GM12878 (cell line): ENCODE measurements around the gene UBE2E2. TPM values are rescaled to one million over a fixed set of nuclear protein-coding genes. Genes with fewer than 3 reads are reported as not detected.

Experiments used
- ATAC-seq: fragments of 200-7000 bp; cut with Tn5 transposase; 3 replicates; pipeline ENCODE4 v1.9.1; 2020; ENCODE audit warnings: mild to moderate bottlenecking, moderate library complexity
- BruUV-seq: library from RNA; stranded (reverse); fragments of 400-500 nt; replicated peaks from 2 replicates; lab custom pipeline; 2021; lab: Mats Ljungman, UMichigan
- CTCF ChIA-PET: fragments of 300-600 bp; sonication (Branson Sonifier 250); formaldehyde crosslinking; extraction: SDS; loops from one replicate; lab custom pipeline; 2021; ENCODE audit warnings: inconsistent platforms; lab: Yijun Ruan, JAX
- POLR2A ChIA-PET: fragments of 350-600 bp; formaldehyde crosslinking; extraction: SDS; loops from one replicate; lab custom pipeline; 2021; ENCODE audit warnings: inconsistent platforms; lab: Charles Lee
- RAD21 ChIA-PET: fragments of 300-600 bp; sonication (Branson Sonifier 250); formaldehyde crosslinking; loops from one replicate; lab custom pipeline; 2023; ENCODE audit warnings: antibody characterized with exemption; ENCODE audit not compliant: unreplicated experiment; lab: Charles Lee
- SMC1A ChIA-PET: fragments of 300-600 bp; sonication (Branson Sonifier 250); formaldehyde crosslinking; loops from one replicate; lab custom pipeline; 2023; ENCODE audit not compliant: unreplicated experiment, uncharacterized antibody; lab: Charles Lee
- DNase-seq: peaks from one replicate; pipeline ENCODE4 v3.0.0-alpha.2; 2011; ENCODE audit warnings: low read depth, low spot score
- FAIRE-seq: peaks from 3 replicates; lab custom pipeline; 2011; peaks lifted over from hg19 to GRCh38; lab: Jason Lieb, UNC
- H2AFZ ChIP-seq: 2 replicates; pipeline ENCODE4 v1.6.0; 2011; ENCODE audit warnings: low read depth, low read length, control low read depth; ENCODE audit not compliant: control insufficient read depth
- H3K27ac ChIP-seq: 2 replicates; pipeline ENCODE4 v1.5.1; 2011; ENCODE audit warnings: control low read depth; ENCODE audit not compliant: control insufficient read depth, insufficient read depth
- H3K27me3 ChIP-seq, 2 experiments: replicated peaks in 1 of 2; 2 replicates each; pipeline versions ENCODE4 v1.6.0 to v1.6.1; 2011; ENCODE audit warnings: low read length in 1 of 2; ENCODE audit not compliant: control insufficient read depth in 2 of 2, insufficient read depth in 2 of 2
- H3K36me3 ChIP-seq, 2 experiments: 2 replicates each; pipeline ENCODE4 v1.5.1; 2011; ENCODE audit warnings: low read length in 1 of 2; ENCODE audit not compliant: control insufficient read depth in 2 of 2, insufficient read depth in 2 of 2
- H3K4me1 ChIP-seq: 2 replicates; pipeline ENCODE4 v1.6.1; 2011; ENCODE audit warnings: mild to moderate bottlenecking, low read length, moderate library complexity, mixed read lengths; ENCODE audit not compliant: control insufficient read depth, insufficient read depth
- H3K4me2 ChIP-seq: 2 replicates; pipeline ENCODE4 v1.6.0; 2011; ENCODE audit warnings: control low read depth; ENCODE audit not compliant: control insufficient read depth, insufficient read depth
- H3K4me3 ChIP-seq: fragments of 200-600 bp; sonication (generic); 2 replicates; pipeline ENCODE4 v1.5.1; 2016
- H3K79me2 ChIP-seq: 2 replicates; pipeline ENCODE4 v1.6.0; 2011; ENCODE audit warnings: low read length; ENCODE audit not compliant: control insufficient read depth, insufficient read depth
- H3K9ac ChIP-seq: 2 replicates; pipeline ENCODE4 v1.8.0; 2011; ENCODE audit warnings: low read length, control low read depth, mixed read lengths; ENCODE audit not compliant: control insufficient read depth, insufficient read depth
- H3K9me3 ChIP-seq: replicated peaks from 3 replicates; pipeline ENCODE4 v1.5.1; 2011; ENCODE audit warnings: mild to moderate bottlenecking, low read length; ENCODE audit not compliant: control insufficient read depth, insufficient read depth
- H4K20me1 ChIP-seq: 2 replicates; pipeline ENCODE4 v1.6.0; 2011; ENCODE audit not compliant: control insufficient read depth, insufficient read depth
- CBX5 ChIP-seq: sonication (generic); IDR thresholded peaks from 2 replicates; pipeline ENCODE4 v1.6.1; 2016; ENCODE audit warnings: low read depth, moderate library complexity, mild to moderate bottlenecking, inconsistent platforms
- E4F1 ChIP-seq: fragments of 450-650 bp; IDR thresholded peaks from 2 replicates; pipeline ENCODE4 v1.6.1; 2018; ENCODE audit warnings: borderline replicate concordance, mild to moderate bottlenecking; ENCODE audit not compliant: partially characterized antibody
- HCFC1 ChIP-seq: fragments of 150-350 bp; IDR thresholded peaks from 2 replicates; pipeline ENCODE4 v1.6.1; 2014; ENCODE audit warnings: low read length
- MYB ChIP-seq: fragments of 150-350 bp; IDR thresholded peaks from 2 replicates; pipeline ENCODE4 v1.6.1; 2014; ENCODE audit warnings: mild to moderate bottlenecking, low read depth, low read length, borderline replicate concordance
- NFXL1 ChIP-seq: fragments of 450-650 bp; IDR thresholded peaks from 2 replicates; pipeline ENCODE4 v1.6.1; 2017; ENCODE audit warnings: antibody characterized with exemption, mild to moderate bottlenecking, borderline replicate concordance
- NR2C1 ChIP-seq: fragments of 450-650 bp; IDR thresholded peaks from 2 replicates; pipeline ENCODE4 v1.6.1; 2017; ENCODE audit warnings: antibody characterized with exemption, mild to moderate bottlenecking, moderate library complexity
- NRF1 ChIP-seq: conservative IDR thresholded peaks from 2 replicates; pipeline ENCODE4 v1.6.1; 2011; ENCODE audit warnings: mild to moderate bottlenecking, low read depth, low read length, improper control_type of control experiment
- RBBP5 ChIP-seq: fragments of 200-600 bp; sonication (generic); conservative IDR thresholded peaks from 2 replicates; pipeline ENCODE4 v1.6.1; 2016
- SREBF1 ChIP-seq: IDR thresholded peaks from 2 replicates; pipeline ENCODE4 v1.6.1; 2012; ENCODE audit warnings: mild to moderate bottlenecking, low read length
- ZNF217 ChIP-seq: fragments of 450-650 bp; IDR thresholded peaks from 2 replicates; pipeline ENCODE4 v1.6.1; 2017; ENCODE audit warnings: antibody characterized with exemption, mild to moderate bottlenecking
- ZNF592 ChIP-seq: fragments of 450-650 bp; IDR thresholded peaks from 2 replicates; pipeline ENCODE4 v1.6.1; 2017; ENCODE audit warnings: mild to moderate bottlenecking, moderate library complexity
- WGBS: methylation state at CpG from one replicate; pipeline ENCODE4 v1.1.6; 2016; ENCODE audit warnings: low lambda C conversion rate; ENCODE audit not compliant: insufficient replicate concordance, insufficient coverage; ENCODE audit errors: missing lambda C conversion rate; 5-methylcytosine and 5-hydroxymethylcytosine counted together
- in situ Hi-C: fragments of 300-500 bp; cut with MboI; formaldehyde crosslinking; loops from 9 replicates; pipeline ENCODE4 v1.14.3; 2018; ENCODE audit warnings: mixed read lengths
- intact Hi-C: fragments of 100-400 bp; cut with micrococcal nuclease; formaldehyde crosslinking; loops from one replicate; pipeline ENCODE4 v1.14.2; 2022; ENCODE audit not compliant: unreplicated experiment
- polyA plus RNA-seq, 11 experiments: library from polyadenylated mRNA; depleted of rRNA in 4 of 11; unstranded in 6 of 11; stranded (reverse) in 5 of 11; fragments of >200 nt; fragmentation: Nextera tagmentation in 4 of 11; fragmentation: Illumina TruSeq in 1 of 11; extraction: Ambion mirVana in 4 of 11; extraction: Trizol in 1 of 11; gene quantifications; 1 replicate in 1 of 11; 2 replicates in 10 of 11; pipeline versions ENCODE4 v1.2.1 to v1.2.3, GENCODE V29; 2011 to 2016; ENCODE audit warnings: inconsistent platforms in 2 of 11, missing spikeins in 2 of 11, low read depth in 1 of 11
- total RNA-seq, 4 experiments: library from RNA; depleted of rRNA in 3 of 4; stranded (reverse); fragments of >200 nt in 3 of 4; fragmentation: Illumina TruSeq in 1 of 4; extraction: Trizol in 1 of 4; gene quantifications; 2 replicates each; pipeline versions ENCODE4 v1.2.1 to v1.2.3, GENCODE V29; 2013 to 2021

UBE2E2 gene
- total and polyA plus RNA-seq, 10 of the 15 experiments (the other 5 are each of a cell fraction or from before 2014, with no cell fraction given) = 8.7 to 71.0 (median 36.4) TPM

GRCh38 chr3:23484386-23484785 is 281.3 kb downstream of the UBE2E2 start:
- ChIA-PET SMC1A (interaction anchor here (0.6 to 2.2 kb wide), 4 partner anchors 9 to 165 kb away, joined by 3 to 8 read pairs (median 3); no protein-coding TSS in a partner anchor), POLR2A (interaction anchor here (0.7 to 1.4 kb wide), 2 partner anchors 25 to 253 kb away, joined by 3 to 6 read pairs; no protein-coding TSS in a partner anchor), CTCF (interaction anchor here (0.6 to 1.2 kb wide), 2 partner anchors 19 to 72 kb away, joined by 3 to 4 read pairs; no protein-coding TSS in a partner anchor), RAD21 (no interaction called here)
- ATAC-seq (no peak), FAIRE-seq (no peak), DNase-seq (no peak)
- TF ChIP-seq NR2C1 = no peak
- TF ChIP-seq ZNF217 = no peak
- in situ Hi-C loops (no loop called here), intact Hi-C loops (no loop called here)
- Histone ChIP-seq H3K4me2 (no peak overlapping the region), H3K27me3 (no peaks in the 10 kb centered on the region), H3K9ac (no peak overlapping the region), H4K20me1 (no peaks in the 10 kb centered on the region), H3K9me3 (peaks cover 20% of the 10 kb centered on the region), H2AFZ (no peak overlapping the region), H3K4me1 (0 out of 2 replicates have a peak, but pooled peaks cover 4% of the 10 kb centered on the region), H3K4me3 (no peak overlapping the region), H3K36me3 (no peaks in the 10 kb centered on the region; a peak in 1 of 4 replicates), H3K79me2 (no peaks in the 10 kb centered on the region), H3K27ac (no peak overlapping the region)
- BruUV-seq = no TSS peak
- 86% methylated on average over 4 of the region's 4 CpGs for WGBS

GRCh38 chr3:23485922-23486321 is 282.8 kb downstream of the UBE2E2 start:
- H3K36me3 ChIP-seq = no peaks in the 10 kb centered on the region; a peak in 1 of 4 replicates
- in situ Hi-C loops = no loop called here
- FAIRE-seq = no peak
- TF ChIP-seq E4F1 = no peak
- TF ChIP-seq NRF1 = no peak
- no peak for TF ChIP-seq RBBP5
- no peak for TF ChIP-seq SREBF1
- no peak for TF ChIP-seq NFXL1
- TF ChIP-seq CBX5 = no peak
- TF ChIP-seq MYB = no peak
- TF ChIP-seq HCFC1 = no peak
- no peak for TF ChIP-seq ZNF592

More at GRCh38 chr3:23485922-23486321, 282.8 kb downstream of the UBE2E2 start:
- Histone ChIP-seq H3K4me1 (0 out of 2 replicates have a peak, but pooled peaks cover 4% of the 10 kb centered on the region), H3K9ac (no peak overlapping the region), H3K9me3 (peaks cover 13% of the 10 kb centered on the region), H2AFZ (no peak overlapping the region), H3K27me3 (no peaks in the 10 kb centered on the region), H3K79me2 (no peaks in the 10 kb centered on the region), H3K4me2 (no peak overlapping the region), H3K4me3 (no peak overlapping the region), H3K27ac (no peak overlapping the region), H4K20me1 (no peaks in the 10 kb centered on the region)
- ChIA-PET CTCF (no interaction called here), SMC1A (interaction anchor here (2.2 kb wide), 1 partner anchor 11 kb away, joined by 8 read pairs; no protein-coding TSS in a partner anchor), RAD21 (no interaction called here), POLR2A (interaction anchor here (0.8 kb wide), 1 partner anchor 10 kb away, joined by 3 read pairs; no protein-coding TSS in a partner anchor)
- WGBS = 98% methylated on average over 6 of the region's 6 CpGs
- intact Hi-C loops = no loop called here
- ATAC-seq = no peak
- no peak for DNase-seq
- no TSS peak for BruUV-seq
